GM23338 (cell line): ENCODE data around the gene RNF31. TPM values are rescaled to one million over a fixed set of nuclear protein-coding genes. Genes with fewer than 3 reads are reported as not detected.

Experiments
- ATAC-seq: fragments of 200-7000 bp; cut with Tn5 transposase; 3 replicates; pipeline ENCODE4 v1.9.1; 2020
- DNase-seq: peaks from one replicate; pipeline ENCODE4 v3.0.0-alpha.2; 2015; ENCODE audit warnings: low spot score
- H2AFZ ChIP-seq: fragments of 200-600 bp; sonication (generic); 2 replicates; pipeline ENCODE4 v1.8.0; 2016; ENCODE audit warnings: antibody characterized with exemption, mild to moderate bottlenecking, moderate library complexity
- H3F3A ChIP-seq: fragments of 200-600 bp; sonication (generic); replicated peaks from 2 replicates; pipeline ENCODE4 v1.8.0; 2017; ENCODE audit warnings: antibody characterized with exemption, mixed run types, low read depth
- H3K27ac ChIP-seq: fragments of 200-600 bp; sonication (generic); 2 replicates; pipeline ENCODE4 v1.6.1; 2016; ENCODE audit warnings: low read depth
- H3K27me3 ChIP-seq: fragments of 200-600 bp; sonication (generic); 2 replicates; pipeline ENCODE4 v1.8.0; 2016; ENCODE audit warnings: mild to moderate bottlenecking, mixed run types, moderate library complexity; ENCODE audit not compliant: insufficient read depth
- H3K36me3 ChIP-seq: fragments of 200-600 bp; sonication (generic); 2 replicates; pipeline ENCODE4 v1.8.0; 2016; ENCODE audit warnings: mild to moderate bottlenecking; ENCODE audit not compliant: insufficient read depth
- H3K4me1 ChIP-seq: fragments of 200-600 bp; sonication (generic); 2 replicates; pipeline ENCODE4 v1.8.0; 2016; ENCODE audit warnings: mild to moderate bottlenecking, moderate library complexity; ENCODE audit not compliant: insufficient read depth
- H3K4me2 ChIP-seq: fragments of 200-600 bp; sonication (generic); 2 replicates; pipeline ENCODE4 v1.7.1; 2017; ENCODE audit warnings: mixed run types
- H3K4me3 ChIP-seq: fragments of 200-600 bp; sonication (generic); 2 replicates; pipeline ENCODE4 v1.6.1; 2016; ENCODE audit warnings: mixed run types
- H3K79me2 ChIP-seq: fragments of 200-600 bp; sonication (generic); replicated peaks from 2 replicates; pipeline ENCODE4 v1.8.0; 2017; ENCODE audit warnings: mild to moderate bottlenecking; ENCODE audit not compliant: insufficient read depth
- H3K9me2 ChIP-seq: fragments of 200-600 bp; sonication (generic); 2 replicates; pipeline ENCODE4 v1.8.0; 2017; ENCODE audit not compliant: insufficient read depth
- H4K20me1 ChIP-seq: fragments of 200-600 bp; sonication (generic); replicated peaks from 2 replicates; pipeline ENCODE4 v1.8.0; 2017; ENCODE audit warnings: mild to moderate bottlenecking; ENCODE audit not compliant: insufficient read depth
- H3K27ac Mint-ChIP-seq: 2 replicates; pipeline ENCODE4 v1.8.0; 2020; ENCODE audit warnings: inconsistent platforms, mild to moderate bottlenecking, moderate library complexity, mixed read lengths
- H3K27me3 Mint-ChIP-seq: 3 replicates; pipeline ENCODE4 v1.8.0; 2022; ENCODE audit warnings: low read depth, mild to moderate bottlenecking, moderate library complexity, mixed read lengths, inconsistent platforms; ENCODE audit not compliant: insufficient read depth, poor library complexity
- H3K36me3 Mint-ChIP-seq: 3 replicates; pipeline ENCODE4 v1.8.0; 2021; ENCODE audit warnings: low read depth, mild to moderate bottlenecking, inconsistent platforms, moderate library complexity, mixed read lengths
- H3K4me1 Mint-ChIP-seq: 3 replicates; pipeline ENCODE4 v1.8.0; 2020; ENCODE audit warnings: mild to moderate bottlenecking, inconsistent platforms, mixed read lengths
- H3K4me3 Mint-ChIP-seq: 3 replicates; pipeline ENCODE4 v1.8.0; 2021; ENCODE audit warnings: moderate library complexity, mild to moderate bottlenecking, inconsistent platforms, mixed read lengths
- H3K9me3 Mint-ChIP-seq: 3 replicates; pipeline ENCODE4 v1.8.0; 2020; ENCODE audit warnings: moderate library complexity, mild to moderate bottlenecking, inconsistent platforms, mixed read lengths
- CREB1 ChIP-seq: fragments of 250-450 bp; sonication (Bioruptor Pico); IDR thresholded peaks from 2 replicates; pipeline ENCODE4 v1.5.0; 2020; ENCODE audit warnings: low read depth, mild to moderate bottlenecking, moderate library complexity
- CTCF ChIP-seq, 2 experiments: fragments of 200-600 bp in 1 of 2; sonication (generic) in 1 of 2; conservative IDR thresholded peaks; 2 replicates each; pipeline versions ENCODE4 v1.5.1 to v1.6.1; 2016 to 2017; ENCODE audit warnings: antibody characterized with exemption in 2 of 2, low read depth in 2 of 2, mild to moderate bottlenecking in 2 of 2, moderate library complexity in 1 of 2
- ETS1 ChIP-seq: IDR thresholded peaks from 2 replicates; pipeline ENCODE4 v1.6.1; 2016; ENCODE audit warnings: antibody characterized with exemption
- EZH2 ChIP-seq: fragments of 200-600 bp; sonication (generic); IDR thresholded peaks from one replicate; pipeline ENCODE4 v1.8.0; 2017; ENCODE audit warnings: antibody characterized with exemption, mild to moderate bottlenecking, low read depth; ENCODE audit not compliant: unreplicated experiment
- EZH2phosphoT487 ChIP-seq: fragments of 200-600 bp; sonication (generic); IDR thresholded peaks from one replicate; pipeline ENCODE4 v1.8.1; 2018; ENCODE audit warnings: antibody characterized with exemption; ENCODE audit not compliant: unreplicated experiment
- JUNB ChIP-seq: IDR thresholded peaks from one replicate; pipeline ENCODE4 v1.6.1; 2016; ENCODE audit warnings: antibody characterized with exemption; ENCODE audit not compliant: unreplicated experiment
- NANOG ChIP-seq: IDR thresholded peaks from 2 replicates; pipeline ENCODE4 v1.6.1; 2016; ENCODE audit warnings: antibody characterized with exemption, borderline replicate concordance
- POLR2AphosphoS5 ChIP-seq: IDR thresholded peaks from 2 replicates; pipeline ENCODE4 v1.6.1; 2016; ENCODE audit warnings: antibody characterized with exemption, low read depth
- REST ChIP-seq: IDR thresholded peaks from one replicate; pipeline ENCODE4 v1.6.1; 2018; ENCODE audit warnings: antibody characterized with exemption; ENCODE audit not compliant: unreplicated experiment
- STAT1 ChIP-seq: IDR thresholded peaks from one replicate; pipeline ENCODE4 v1.6.1; 2016; ENCODE audit warnings: antibody characterized with exemption; ENCODE audit not compliant: unreplicated experiment
- ZNF114 ChIP-seq: fragments of 250-450 bp; sonication (Bioruptor Pico); IDR thresholded peaks from 2 replicates; pipeline ENCODE4 v1.5.0; 2020; ENCODE audit warnings: mild to moderate bottlenecking, moderate library complexity
- ZNF331 ChIP-seq: fragments of 250-450 bp; sonication (Bioruptor Pico); IDR thresholded peaks from 2 replicates; pipeline ENCODE4 v1.5.0; 2020; ENCODE audit warnings: low read depth, mild to moderate bottlenecking, moderate library complexity
- ZNF462 ChIP-seq: fragments of 250-450 bp; sonication (Bioruptor Pico); IDR thresholded peaks from 2 replicates; pipeline ENCODE4 v1.5.0; 2020; ENCODE audit warnings: mild to moderate bottlenecking, moderate library complexity
- polyA plus RNA-seq: library from polyadenylated mRNA; unstranded; fragments of >200 nt; fragmentation: Nextera tagmentation; extraction: Ambion mirVana; gene quantifications from 2 replicates; pipeline ENCODE4 v1.2.1, GENCODE V29; 2016
- total RNA-seq: library from RNA; depleted of rRNA; stranded (reverse); fragments of >200 nt; shearing (Covaris generic); gene quantifications from 2 replicates; pipeline ENCODE4 v1.2.3, GENCODE V29; 2014

The RNF31 gene
- total and polyA plus RNA-seq, 2 experiments from 2014 or later: 54.8 to 87.4 TPM

GRCh38 chr14:24188251-24189058 is 41.2 kb downstream of the RNF31 start, which contains the start of gene IPO4:
Gene IPO4, minus strand, starts transcription at chr14:24188816. Its CDS starts 29 bp downstream, at chr14:24188787.
- peak within 1 kb of the TSS; percentile 97 for H3K27ac Mint-ChIP-seq
- Histone ChIP-seq H3K9me2 (no peaks in the 10 kb centered on the region), H4K20me1 (peaks cover 6% of the 10 kb centered on the region), H3K79me2 (peaks cover 13% of the 10 kb centered on the region; the same call in 1 of the 2 replicates), H3F3A (no peaks in the 10 kb centered on the region; the same call in 1 of the 2 replicates), H3K27ac (0 out of 2 replicates have a peak within 1 kb of the TSS, but pooled peaks have one; percentile 55), H3K4me3 (peak within 1 kb of the TSS; percentile 94), H3K4me1 (peaks cover 10% of the 10 kb centered on the region), H3K27me3 (no peaks in the 10 kb centered on the region), H3K4me2 (peak within 1 kb of the TSS; percentile 94), H3K36me3 (no peaks in the 10 kb centered on the region; the same call in 1 of the 2 replicates), H2AFZ (peak within 1 kb of the TSS; percentile 88; the same call in 1 of the 2 replicates)
- peaks cover 19% of the 10 kb centered on the region for H3K27me3 Mint-ChIP-seq
- H3K4me1 Mint-ChIP-seq: peaks cover 17% of the 10 kb centered on the region
- TF ChIP-seq NANOG (no peak), EZH2phosphoT487 (no peak), CTCF (conservative IDR thresholded peaks at IDR 0.05; ENCODE audit: low read depth in 2 of 2) (no peak), ZNF114 (CRISPR knock-in tag) (no peak), EZH2 (no peak), REST (no peak), ZNF462 (CRISPR knock-in tag) (no peak), STAT1 (no peak), CREB1 (CRISPR knock-in tag) (peak; percentile 81), ZNF331 (no peak), ETS1 (peak; percentile 91), POLR2AphosphoS5 (peak; percentile 91), JUNB (peak; percentile 48)
- DNase-seq (peak; percentile 100), ATAC-seq (peak; percentile 92)
- H3K4me3 Mint-ChIP-seq: peak within 1 kb of the TSS; percentile 96
- peaks cover 71% of the 10 kb centered on the region for H3K36me3 Mint-ChIP-seq
- no peaks in the 10 kb centered on the region; the same call in 2 of the 3 replicates for H3K9me3 Mint-ChIP-seq
